Measurements from ENCODE around the gene BAIAP2. TPM values are rescaled to one million over a fixed set of nuclear protein-coding genes. Genes with fewer than 3 reads are reported as not detected.

The BAIAP2 gene
- polyA plus RNA-seq, 1 experiment = 9.6 TPM

- ChIA-PET POLR2A (interaction anchor here (1.0 to 1.3 kb wide), 2 partner anchors 7 to 9 kb away, joined by 6 to 7 read pairs; partner anchors contain the start of gene BAIAP2), CTCF (interaction anchor here (1.5 to 2.3 kb wide), 2 partner anchors 20 to 54 kb away, joined by 6 to 8 read pairs; no protein-coding TSS in a partner anchor)
- no peak for DNase-seq (ENCODE audit: low read depth, low spot score)
- no peak for TF ChIP-seq CTCF (IDR thresholded peaks at IDR 0.05; ENCODE audit: low read depth, low read length)
- Histone ChIP-seq H3K9me3 (ENCODE audit: control insufficient read depth, insufficient read depth, low read length) (peaks cover 11% of the 10 kb centered on the region; the same call in 1 of the 2 replicates), H3K27me3 (ENCODE audit: control insufficient read depth, insufficient read depth, low read length) (no peaks in the 10 kb centered on the region), H3K27ac (ENCODE audit: low read depth, low read length) (no peak overlapping the region), H3K4me3 (ENCODE audit: low read depth, low read length) (no peak overlapping the region)
Observed at GRCh38 chr17:81043725-81044427, 8.9 kb downstream of the BAIAP2 start.

- no peak for TF ChIP-seq CTCF (IDR thresholded peaks at IDR 0.05; ENCODE audit: low read depth, low read length)
- H3K27ac ChIP-seq (ENCODE audit: low read depth, low read length) = peak overlapping the region; percentile 39
- H3K4me3 ChIP-seq (ENCODE audit: low read depth, low read length) = no peak overlapping the region
- CTCF ChIA-PET = interaction anchor here (2.3 kb wide), 1 partner anchor 53 kb away, joined by 8 read pairs; no protein-coding TSS in a partner anchor
- DNase-seq (ENCODE audit: low read depth, low spot score) = no peak
- H3K27me3 ChIP-seq (ENCODE audit: control insufficient read depth, insufficient read depth, low read length) = no peaks in the 10 kb centered on the region
- POLR2A ChIA-PET = interaction anchor here (1.0 to 1.3 kb wide), 2 partner anchors 8 to 9 kb away, joined by 6 to 7 read pairs; partner anchors contain the start of gene BAIAP2
- H3K9me3 ChIP-seq (ENCODE audit: control insufficient read depth, insufficient read depth, low read length) = peaks cover 6% of the 10 kb centered on the region; the same call in 1 of the 2 replicates
Observed at GRCh38 chr17:81044428-81044763, 9.4 kb downstream of the BAIAP2 start.

- no peak for DNase-seq (ENCODE audit: low read depth, low spot score)
- H3K4me3 ChIP-seq (ENCODE audit: low read depth, low read length) = no peak overlapping the region
- H3K9me3 ChIP-seq (ENCODE audit: control insufficient read depth, insufficient read depth, low read length) = peaks cover 2% of the 10 kb centered on the region; the same call in 1 of the 2 replicates
- POLR2A ChIA-PET = interaction anchor here (1.0 to 1.3 kb wide), 2 partner anchors 8 to 10 kb away, joined by 6 to 7 read pairs; partner anchors contain the start of gene BAIAP2
- CTCF ChIA-PET = interaction anchor here (0.6 to 2.3 kb wide), 3 partner anchors 21 to 56 kb away, joined by 3 to 8 read pairs (median 3); no protein-coding TSS in a partner anchor
- H3K27ac ChIP-seq (ENCODE audit: low read depth, low read length) = peak overlapping the region; percentile 39
- no peaks in the 10 kb centered on the region for H3K27me3 ChIP-seq (ENCODE audit: control insufficient read depth, insufficient read depth, low read length)
- no peak for TF ChIP-seq CTCF (IDR thresholded peaks at IDR 0.05; ENCODE audit: low read depth, low read length)
Observed at GRCh38 chr17:81044764-81045589, 10.0 kb downstream of the BAIAP2 start.

- POLR2A ChIA-PET = no interaction called here
- CTCF ChIA-PET = interaction anchor here (1.0 to 2.3 kb wide), 2 partner anchors 52 to 56 kb away, joined by 3 to 8 read pairs; no protein-coding TSS in a partner anchor
- Histone ChIP-seq H3K27ac (ENCODE audit: low read depth, low read length) (no peak overlapping the region), H3K27me3 (ENCODE audit: control insufficient read depth, insufficient read depth, low read length) (no peaks in the 10 kb centered on the region), H3K4me3 (ENCODE audit: low read depth, low read length) (no peak overlapping the region), H3K9me3 (ENCODE audit: control insufficient read depth, insufficient read depth, low read length) (no peaks in the 10 kb centered on the region; the same call in 1 of the 2 replicates)
- no peak for TF ChIP-seq CTCF (IDR thresholded peaks at IDR 0.05; ENCODE audit: low read depth, low read length)
- DNase-seq (ENCODE audit: low read depth, low spot score) = no peak
Observed at GRCh38 chr17:81045590-81046095, 10.7 kb downstream of the BAIAP2 start.

All from AG04450 (cell line).